A549 (cell line): ENCODE data around the gene ZNF335. TPM values are rescaled to one million over a fixed set of nuclear protein-coding genes. Genes with fewer than 3 reads are reported as not detected.
A peak's percentile ranks its signal among the peaks of the same experiment; 100 is the strongest.

Experiments used
- ATAC-seq, 2 experiments: fragments of 200-7000 bp in 1 of 2; fragments of >200 bp in 1 of 2; cut with Nextera tagmentation in 1 of 2; cut with Tn5 transposase in 1 of 2; 3 replicates each; pipeline versions ENCODE4 v1.8.0 to v1.9.1; 2018 to 2020; ENCODE audit warnings: mild to moderate bottlenecking in 1 of 2, moderate library complexity in 1 of 2
- CTCF ChIA-PET: fragments of 300-600 bp; sonication (Branson Sonifier 250); formaldehyde crosslinking; extraction: SDS; loops from one replicate; lab custom pipeline; 2021; ENCODE audit warnings: antibody characterized with exemption, inconsistent platforms; lab: Yijun Ruan, JAX
- POLR2A ChIA-PET: fragments of 350-600 bp; formaldehyde crosslinking; extraction: SDS; loops from one replicate; lab custom pipeline; 2021; ENCODE audit warnings: antibody characterized with exemption, inconsistent platforms; lab: Yijun Ruan, JAX
- DNase-seq, 2 experiments: peaks; one replicate each; pipeline versions ENCODE4 v3.0.0 to v3.0.0-alpha.2; 2011 to 2016; ENCODE audit warnings: low read depth in 1 of 2, low spot score in 1 of 2
- FAIRE-seq: peaks from 2 replicates; lab custom pipeline; 2011; peaks lifted over from hg19 to GRCh38; lab: Jason Lieb, UNC
- H3K27ac ChIP-seq, 2 experiments: fragments of >200 bp; sonication (Bioruptor Twin); formaldehyde crosslinking; 3 replicates each; pipeline ENCODE4 v1.5.1; 2016 to 2017
- H3K4me1 ChIP-seq: fragments of >200 bp; sonication (Bioruptor Twin); formaldehyde crosslinking; 3 replicates; pipeline ENCODE4 v1.6.1; 2016
- H3K4me2 ChIP-seq: fragments of >200 bp; sonication (Bioruptor Twin); formaldehyde crosslinking; 3 replicates; pipeline ENCODE4 v1.6.1; 2016
- H3K4me3 ChIP-seq: fragments of >200 bp; sonication (Bioruptor Twin); formaldehyde crosslinking; 3 replicates; pipeline ENCODE4 v1.5.1; 2016
- H3K9me3 ChIP-seq: fragments of >200 bp; sonication (Bioruptor Twin); formaldehyde crosslinking; 3 replicates; pipeline ENCODE4 v1.6.1; 2016
- BHLHE40 ChIP-seq: IDR thresholded peaks from 2 replicates; pipeline ENCODE4 v1.6.1; 2012; ENCODE audit warnings: low read depth, low read length, inconsistent platforms
- EHF ChIP-seq: fragments of 250-450 bp; sonication (Bioruptor Pico); IDR thresholded peaks from 2 replicates; pipeline ENCODE4 v1.5.0; 2020; ENCODE audit warnings: mild to moderate bottlenecking
- EHMT2 ChIP-seq: fragments of 200-600 bp; sonication (generic); IDR thresholded peaks from 2 replicates; pipeline ENCODE4 v1.6.1; 2016; ENCODE audit warnings: antibody characterized with exemption, low read depth, mild to moderate bottlenecking, moderate library complexity
- GATA3 ChIP-seq: IDR thresholded peaks from 2 replicates; pipeline ENCODE4 v1.6.1; 2012; ENCODE audit warnings: borderline replicate concordance
- HEYL ChIP-seq: fragments of 250-450 bp; sonication (Bioruptor Pico); IDR thresholded peaks from 2 replicates; pipeline ENCODE4 v1.8.0; 2021; ENCODE audit warnings: mild to moderate bottlenecking, moderate library complexity
- HOXA7 ChIP-seq: fragments of 250-450 bp; sonication (Bioruptor Pico); IDR thresholded peaks from 2 replicates; pipeline ENCODE4 v1.5.0; 2020; ENCODE audit warnings: mild to moderate bottlenecking, moderate library complexity
- KDM1A ChIP-seq: fragments of 200-600 bp; sonication (generic); IDR thresholded peaks from 2 replicates; pipeline ENCODE4 v1.6.1; 2016; ENCODE audit warnings: low read depth, mild to moderate bottlenecking
- KDM5A ChIP-seq: fragments of 200-600 bp; sonication (generic); IDR thresholded peaks from 2 replicates; pipeline ENCODE4 v1.6.1; 2016; ENCODE audit warnings: antibody characterized with exemption, mild to moderate bottlenecking
- MAZ ChIP-seq: fragments of 150-350 bp; IDR thresholded peaks from 2 replicates; pipeline ENCODE4 v1.6.1; 2014; ENCODE audit warnings: antibody characterized with exemption, low read depth, low read length, borderline replicate concordance
- NFE2L2 ChIP-seq: fragments of 150-350 bp; conservative IDR thresholded peaks from 2 replicates; pipeline ENCODE4 v1.6.1; 2014; ENCODE audit warnings: low read length
- NR3C1 ChIP-seq: fragments of >200 bp; sonication (Bioruptor Twin); formaldehyde crosslinking; IDR thresholded peaks from 3 replicates; pipeline ENCODE4 v1.6.1; 2017
- RARB ChIP-seq: fragments of 250-450 bp; sonication (Bioruptor Pico); IDR thresholded peaks from 2 replicates; pipeline ENCODE4 v1.8.0; 2021; ENCODE audit warnings: mild to moderate bottlenecking, moderate library complexity
- RCOR1 ChIP-seq: fragments of 150-350 bp; IDR thresholded peaks from 2 replicates; pipeline ENCODE4 v1.6.1; 2014; ENCODE audit warnings: antibody characterized with exemption, low read length, low read depth
- RFX5 ChIP-seq: fragments of 450-650 bp; IDR thresholded peaks from 2 replicates; pipeline ENCODE4 v1.7.1; 2014; ENCODE audit warnings: antibody characterized with exemption, mild to moderate bottlenecking, moderate library complexity
- TP53 ChIP-seq: fragments of 250-450 bp; sonication (Bioruptor Pico); IDR thresholded peaks from 2 replicates; pipeline ENCODE4 v1.5.0; 2021; ENCODE audit warnings: mild to moderate bottlenecking, moderate library complexity
- WGBS: methylation state at CpG from one replicate; pipeline ENCODE4 v1.1.6; 2017; ENCODE audit errors: missing lambda C conversion rate; 5-methylcytosine and 5-hydroxymethylcytosine counted together
- polyA plus RNA-seq, 4 experiments: library from polyadenylated mRNA; depleted of rRNA in 3 of 4; stranded (reverse); fragments of >200 nt; fragmentation: RNase III in 1 of 4; extraction: RNeasy Plus Mini Kit Qiagen cat#74134 plus additional on column Dnase treatment in 1 of 4; gene quantifications; 2 replicates in 3 of 4; 3 replicates in 1 of 4; pipeline ENCODE4 v1.2.3, GENCODE V29; 2011 to 2017
- TF ChIP-seq, protein P1 (sequence below): fragments of 200-600 bp; sonication (generic); IDR thresholded peaks from 2 replicates; pipeline ENCODE4 v1.6.1; 2016; ENCODE audit warnings: antibody characterized with exemption, mild to moderate bottlenecking, moderate library complexity
- TF ChIP-seq, protein P2 (sequence below): fragments of 250-450 bp; sonication (Bioruptor Pico); IDR thresholded peaks from 2 replicates; pipeline ENCODE4 v1.5.0; 2021; ENCODE audit warnings: mild to moderate bottlenecking, moderate library complexity, borderline replicate concordance
- TF ChIP-seq, protein P3 (sequence below): IDR thresholded peaks from 2 replicates; pipeline ENCODE4 v1.6.1; 2012; ENCODE audit warnings: low read depth, borderline replicate concordance
- TF ChIP-seq, protein P4 (sequence below): IDR thresholded peaks from 2 replicates; pipeline ENCODE4 v1.6.1; 2012

The ZNF335 gene
- polyA plus RNA-seq, 2 of the 4 experiments (the other 2 are of a cell fraction): 7.3 to 9.3 TPM

DNA sequence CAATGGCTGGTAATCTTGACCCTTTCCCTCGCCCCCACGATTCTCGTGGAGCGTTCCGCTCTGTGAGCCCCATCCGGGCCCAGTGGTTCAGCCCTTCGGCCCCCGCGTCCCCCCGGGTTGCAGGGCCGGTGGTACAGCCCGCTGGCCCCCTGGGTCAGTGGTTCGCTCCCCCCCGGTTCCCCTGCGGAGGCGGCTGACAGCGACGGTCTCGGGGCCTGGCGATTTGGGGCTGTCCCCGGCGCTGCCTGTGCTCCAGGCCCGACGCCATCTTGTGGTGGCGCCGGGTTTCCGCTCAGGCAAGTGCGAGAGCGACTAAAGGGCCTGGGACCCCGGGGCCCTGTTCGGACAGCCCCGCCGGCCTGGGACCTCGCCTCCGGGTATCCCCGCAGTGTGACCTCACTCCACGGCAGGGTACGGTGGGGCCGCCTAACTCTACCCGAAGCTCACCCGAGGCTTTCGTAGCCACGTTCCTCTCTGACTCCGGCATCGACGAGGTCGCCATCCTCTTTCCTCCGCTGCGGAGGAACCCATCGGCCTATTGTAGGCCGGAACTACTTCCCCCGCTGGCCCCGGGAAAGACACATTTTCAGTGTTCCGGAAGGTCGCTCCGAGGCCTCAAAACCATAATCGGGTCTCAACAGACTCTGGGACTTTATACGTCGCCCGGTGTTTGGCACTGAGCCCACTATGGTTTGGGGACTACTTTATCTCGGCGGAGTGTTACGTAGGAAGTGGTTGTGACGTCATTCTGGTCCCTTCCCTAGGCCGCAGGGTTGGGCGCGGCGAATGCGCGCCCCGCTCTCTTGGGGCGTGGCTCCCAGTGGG is at the start of gene ZNF335 (continued):
- TF ChIP-seq, protein P1, sequence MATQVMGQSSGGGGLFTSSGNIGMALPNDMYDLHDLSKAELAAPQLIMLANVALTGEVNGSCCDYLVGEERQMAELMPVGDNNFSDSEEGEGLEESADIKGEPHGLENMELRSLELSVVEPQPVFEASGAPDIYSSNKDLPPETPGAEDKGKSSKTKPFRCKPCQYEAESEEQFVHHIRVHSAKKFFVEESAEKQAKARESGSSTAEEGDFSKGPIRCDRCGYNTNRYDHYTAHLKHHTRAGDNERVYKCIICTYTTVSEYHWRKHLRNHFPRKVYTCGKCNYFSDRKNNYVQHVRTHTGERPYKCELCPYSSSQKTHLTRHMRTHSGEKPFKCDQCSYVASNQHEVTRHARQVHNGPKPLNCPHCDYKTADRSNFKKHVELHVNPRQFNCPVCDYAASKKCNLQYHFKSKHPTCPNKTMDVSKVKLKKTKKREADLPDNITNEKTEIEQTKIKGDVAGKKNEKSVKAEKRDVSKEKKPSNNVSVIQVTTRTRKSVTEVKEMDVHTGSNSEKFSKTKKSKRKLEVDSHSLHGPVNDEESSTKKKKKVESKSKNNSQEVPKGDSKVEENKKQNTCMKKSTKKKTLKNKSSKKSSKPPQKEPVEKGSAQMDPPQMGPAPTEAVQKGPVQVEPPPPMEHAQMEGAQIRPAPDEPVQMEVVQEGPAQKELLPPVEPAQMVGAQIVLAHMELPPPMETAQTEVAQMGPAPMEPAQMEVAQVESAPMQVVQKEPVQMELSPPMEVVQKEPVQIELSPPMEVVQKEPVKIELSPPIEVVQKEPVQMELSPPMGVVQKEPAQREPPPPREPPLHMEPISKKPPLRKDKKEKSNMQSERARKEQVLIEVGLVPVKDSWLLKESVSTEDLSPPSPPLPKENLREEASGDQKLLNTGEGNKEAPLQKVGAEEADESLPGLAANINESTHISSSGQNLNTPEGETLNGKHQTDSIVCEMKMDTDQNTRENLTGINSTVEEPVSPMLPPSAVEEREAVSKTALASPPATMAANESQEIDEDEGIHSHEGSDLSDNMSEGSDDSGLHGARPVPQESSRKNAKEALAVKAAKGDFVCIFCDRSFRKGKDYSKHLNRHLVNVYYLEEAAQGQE: peak; percentile 14; the same call in 1 of the 2 replicates
- TF ChIP-seq, protein P2, sequence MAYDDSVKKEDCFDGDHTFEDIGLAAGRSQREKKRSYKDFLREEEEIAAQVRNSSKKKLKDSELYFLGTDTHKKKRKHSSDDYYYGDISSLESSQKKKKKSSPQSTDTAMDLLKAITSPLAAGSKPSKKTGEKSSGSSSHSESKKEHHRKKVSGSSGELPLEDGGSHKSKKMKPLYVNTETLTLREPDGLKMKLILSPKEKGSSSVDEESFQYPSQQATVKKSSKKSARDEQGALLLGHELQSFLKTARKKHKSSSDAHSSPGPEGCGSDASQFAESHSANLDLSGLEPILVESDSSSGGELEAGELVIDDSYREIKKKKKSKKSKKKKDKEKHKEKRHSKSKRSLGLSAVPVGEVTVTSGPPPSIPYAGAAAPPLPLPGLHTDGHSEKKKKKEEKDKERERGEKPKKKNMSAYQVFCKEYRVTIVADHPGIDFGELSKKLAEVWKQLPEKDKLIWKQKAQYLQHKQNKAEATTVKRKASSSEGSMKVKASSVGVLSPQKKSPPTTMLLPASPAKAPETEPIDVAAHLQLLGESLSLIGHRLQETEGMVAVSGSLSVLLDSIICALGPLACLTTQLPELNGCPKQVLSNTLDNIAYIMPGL: peak; percentile 86; the same call in 1 of the 2 replicates
- peak; percentile 45; the same call in 1 of the 2 replicates for TF ChIP-seq KDM1A

DNA sequence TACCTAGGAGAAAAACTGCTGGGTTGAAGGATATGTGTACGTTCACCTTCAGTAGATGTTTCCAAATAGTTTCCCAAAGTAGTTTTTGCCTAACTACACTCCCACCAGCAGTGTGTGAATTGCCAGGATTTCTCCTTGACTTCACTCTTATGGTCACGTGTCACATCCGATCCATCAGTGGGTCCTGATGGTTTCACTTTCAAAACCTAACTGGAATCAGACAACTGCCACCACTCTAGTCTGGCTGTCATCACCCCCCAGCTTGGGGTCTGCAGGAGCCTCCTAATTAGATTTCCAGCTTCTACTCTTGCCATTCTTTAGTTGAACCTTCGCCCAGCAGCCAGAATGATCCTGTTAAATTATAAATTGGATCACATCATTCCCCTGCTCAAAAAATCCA is 48.6 kb upstream of the ZNF335 start:
- TF ChIP-seq, protein P3, sequence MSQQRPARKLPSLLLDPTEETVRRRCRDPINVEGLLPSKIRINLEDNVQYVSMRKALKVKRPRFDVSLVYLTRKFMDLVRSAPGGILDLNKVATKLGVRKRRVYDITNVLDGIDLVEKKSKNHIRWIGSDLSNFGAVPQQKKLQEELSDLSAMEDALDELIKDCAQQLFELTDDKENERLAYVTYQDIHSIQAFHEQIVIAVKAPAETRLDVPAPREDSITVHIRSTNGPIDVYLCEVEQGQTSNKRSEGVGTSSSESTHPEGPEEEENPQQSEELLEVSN: no peak
- TF ChIP-seq RFX5 (no peak), HEYL (CRISPR knock-in tag) (no peak), TP53 (no peak), BHLHE40 (no peak), NR3C1 (no peak), EHF (CRISPR knock-in tag) (no peak), KDM5A (no peak), HOXA7 (no peak), GATA3 (no peak), EHMT2 (no peak), MAZ (no peak), NFE2L2 (no peak), RARB (no peak), RCOR1 (no peak)
- TF ChIP-seq, protein P4, sequence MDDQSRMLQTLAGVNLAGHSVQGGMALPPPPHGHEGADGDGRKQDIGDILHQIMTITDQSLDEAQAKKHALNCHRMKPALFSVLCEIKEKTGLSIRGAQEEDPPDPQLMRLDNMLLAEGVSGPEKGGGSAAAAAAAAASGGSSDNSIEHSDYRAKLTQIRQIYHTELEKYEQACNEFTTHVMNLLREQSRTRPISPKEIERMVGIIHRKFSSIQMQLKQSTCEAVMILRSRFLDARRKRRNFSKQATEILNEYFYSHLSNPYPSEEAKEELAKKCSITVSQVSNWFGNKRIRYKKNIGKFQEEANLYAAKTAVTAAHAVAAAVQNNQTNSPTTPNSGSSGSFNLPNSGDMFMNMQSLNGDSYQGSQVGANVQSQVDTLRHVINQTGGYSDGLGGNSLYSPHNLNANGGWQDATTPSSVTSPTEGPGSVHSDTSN: no peak
- FAIRE-seq (no peak), DNase-seq (no peak), ATAC-seq (no peak)
- H3K4me3 ChIP-seq: no peak overlapping the region
- WGBS: 84% methylated on average over 4 of the region's 4 CpGs
- POLR2A ChIA-PET: no interaction called here
- CTCF ChIA-PET: interaction anchor here (1.1 kb wide), 1 partner anchor 33 kb away, joined by 6 read pairs; no protein-coding TSS in a partner anchor
- no peak overlapping the region for H3K4me2 ChIP-seq
- H3K4me1 ChIP-seq: no peaks in the 10 kb centered on the region
- H3K9me3 ChIP-seq: no peaks in the 10 kb centered on the region
- no peak overlapping the region for H3K27ac ChIP-seq
